GM12891 (cell line): ENCODE data around the gene PATE3.

Experiments
- DNase-seq: peaks from one replicate; pipeline ENCODE4 v3.0.0; 2011; ENCODE audit warnings: low spot score; ENCODE audit not compliant: insufficient read length
- FAIRE-seq: peaks from 2 replicates; lab custom pipeline; 2011; peaks lifted over from hg19 to GRCh38; lab: Jason Lieb, UNC
- PAX5 ChIP-seq: IDR thresholded peaks from 2 replicates; pipeline ENCODE4 v1.6.1; 2011; ENCODE audit warnings: low read length, moderate library complexity, mild to moderate bottlenecking; ENCODE audit not compliant: insufficient read depth, severe bottlenecking
- POLR2A ChIP-seq: IDR thresholded peaks from 2 replicates; pipeline ENCODE4 v1.6.1; 2011; ENCODE audit warnings: low read depth, low read length, control low read depth
- POLR2AphosphoS5 ChIP-seq: IDR thresholded peaks from 2 replicates; pipeline ENCODE4 v1.6.1; 2011; ENCODE audit warnings: low read depth, low read length, control low read depth
- POU2F2 ChIP-seq: IDR thresholded peaks from 2 replicates; pipeline ENCODE4 v1.6.1; 2011; ENCODE audit warnings: low read depth, mild to moderate bottlenecking, control low read depth, low read length, moderate library complexity
- SPI1 ChIP-seq: IDR thresholded peaks from 2 replicates; pipeline ENCODE4 v1.6.1; 2011; ENCODE audit warnings: low read depth, low read length, control low read depth
- TAF1 ChIP-seq: IDR thresholded peaks from 2 replicates; pipeline ENCODE4 v1.6.1; 2011; ENCODE audit warnings: low read depth, low read length, control low read depth

PATE3 gene

DNA sequence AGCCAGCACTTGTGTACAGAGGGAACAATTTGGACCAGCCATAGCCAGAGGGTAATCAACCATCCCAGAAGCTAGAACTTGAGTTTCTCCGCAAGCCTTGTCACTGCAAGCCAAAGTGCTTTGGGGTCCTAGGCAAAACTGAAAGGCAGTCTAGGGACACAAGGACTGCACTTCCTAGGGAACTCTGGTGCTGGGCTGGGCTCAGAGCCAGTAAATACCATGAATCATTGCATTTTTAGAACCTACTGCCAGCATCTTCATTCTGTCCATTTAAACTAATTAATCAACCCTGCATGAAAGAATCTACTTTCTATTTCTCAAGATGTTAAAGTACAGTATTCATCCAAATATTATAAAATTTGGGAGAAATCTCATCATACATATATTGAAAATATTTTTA is 20.0 kb downstream of the PATE3 start:
- FAIRE-seq = no peak
- TF ChIP-seq SPI1 (no peak), TAF1 (no peak), PAX5 (no peak)
- no peak for DNase-seq

DNA sequence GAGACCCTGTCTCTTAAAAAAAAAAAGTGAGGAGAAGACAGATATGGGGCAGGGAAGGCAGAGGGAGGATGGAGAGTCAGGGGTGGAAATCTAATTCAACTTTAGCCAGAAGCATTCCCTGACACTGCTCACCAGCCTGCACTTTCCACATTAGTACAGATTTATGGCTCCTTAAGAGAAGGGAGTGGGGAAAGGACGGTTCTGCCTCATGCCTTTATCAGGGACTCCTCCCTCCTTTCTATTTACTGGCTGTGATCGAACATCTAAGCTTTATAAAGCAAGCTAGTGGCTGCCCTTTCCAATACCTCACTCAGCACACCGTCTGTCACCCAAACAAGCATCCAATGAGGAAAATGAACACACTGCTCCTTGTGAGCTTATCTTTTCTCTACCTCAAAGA is 45.1 kb downstream of the PATE3 start, which contains the start of gene PATE4:
TSS of gene PATE4 (plus strand) at position 301 of the 400 bp plus-strand sequence. CDS start at position 345, 44 bp downstream.
- DNase-seq (no peak), FAIRE-seq (no peak)
- TF ChIP-seq POU2F2 (no peak), TAF1 (no peak), POLR2A (no peak), POLR2AphosphoS5 (no peak), SPI1 (no peak), PAX5 (no peak)

DNA sequence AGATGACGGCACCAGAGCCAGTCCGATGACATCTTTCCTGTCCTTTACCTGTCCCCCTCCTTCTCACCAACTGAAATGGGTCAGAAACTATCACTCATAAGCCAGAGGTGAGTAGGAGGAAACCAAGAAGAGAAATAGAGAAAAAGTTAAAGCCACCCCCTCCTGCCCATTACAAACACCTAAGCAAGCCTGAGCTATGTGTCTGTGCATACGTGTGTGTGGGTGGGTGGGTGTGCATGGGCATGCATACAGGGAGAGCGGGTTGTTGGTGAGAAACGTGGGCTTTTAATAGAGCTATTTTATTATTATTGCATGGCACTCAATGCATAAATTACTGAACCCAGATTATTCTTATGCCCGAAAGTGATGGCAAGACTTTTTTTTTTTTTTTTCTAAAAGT is 47.8 kb downstream of the PATE3 start:
- DNase-seq (no peak), FAIRE-seq (no peak)
- no peak for TF ChIP-seq PAX5
